ENCODE data around the gene IPCEF1. TPM values are rescaled to one million over a fixed set of nuclear protein-coding genes. Genes with fewer than 3 reads are reported as not detected.
"Not testable (repeated sequence)": the region's sequence is repeated elsewhere in the genome, so short reads cannot be mapped to it uniquely, and the experiment has no call there.

Gene IPCEF1
- total RNA-seq, 1 donor, result 0.54 TPM

- H3K4me3 ChIP-seq (ENCODE audit: low read depth, low read length), result no peak overlapping the region
- TF ChIP-seq CTCF (IDR thresholded peaks at IDR 0.05; ENCODE audit: insufficient read depth, low read length), result no peak
- DNase-seq (ENCODE audit: low read depth), result no peak
Measured at GRCh38 chr6:154306696-154307095, 49.9 kb downstream of the IPCEF1 start.

GRCh38 chr6:154304191-154304590 lies 52.4 kb downstream of the IPCEF1 start:
- H3K4me3 ChIP-seq (ENCODE audit: low read depth, low read length), result no peak overlapping the region
- DNase-seq (ENCODE audit: low read depth), result no peak
- TF ChIP-seq CTCF (IDR thresholded peaks at IDR 0.05; ENCODE audit: insufficient read depth, low read length), result no peak

DNA sequence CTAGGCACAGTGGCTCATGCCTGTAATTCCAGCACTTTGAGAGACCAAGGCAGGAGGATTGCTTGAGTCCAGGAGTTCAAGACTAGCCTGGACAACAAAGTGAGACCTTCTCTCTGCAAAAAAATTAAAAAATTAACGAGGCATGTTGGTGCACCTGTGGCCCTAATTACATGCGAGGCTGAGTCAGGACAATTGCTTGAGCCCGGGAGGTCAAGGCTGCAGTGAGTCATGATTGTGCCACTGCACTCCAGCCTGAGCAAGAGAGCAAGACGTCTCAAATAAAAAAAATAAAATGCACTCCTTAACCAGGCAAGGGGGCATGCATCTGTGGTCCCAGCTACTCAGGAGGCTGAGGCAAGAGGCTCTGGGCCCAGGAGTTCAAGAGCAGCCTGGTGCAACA lies 53.0 kb downstream of the IPCEF1 start:
- not testable (repeated sequence) for DNase-seq (ENCODE audit: low read depth); H3K4me3 ChIP-seq (ENCODE audit: low read depth, low read length)

GRCh38 chr6:154301839-154302752 lies 54.5 kb downstream of the IPCEF1 start:
- DNase-seq (ENCODE audit: low read depth), result peak; percentile 40
- H3K4me3 ChIP-seq (ENCODE audit: low read depth, low read length), result no peak overlapping the region
- no peak for TF ChIP-seq CTCF (IDR thresholded peaks at IDR 0.05; ENCODE audit: insufficient read depth, low read length)

DNA sequence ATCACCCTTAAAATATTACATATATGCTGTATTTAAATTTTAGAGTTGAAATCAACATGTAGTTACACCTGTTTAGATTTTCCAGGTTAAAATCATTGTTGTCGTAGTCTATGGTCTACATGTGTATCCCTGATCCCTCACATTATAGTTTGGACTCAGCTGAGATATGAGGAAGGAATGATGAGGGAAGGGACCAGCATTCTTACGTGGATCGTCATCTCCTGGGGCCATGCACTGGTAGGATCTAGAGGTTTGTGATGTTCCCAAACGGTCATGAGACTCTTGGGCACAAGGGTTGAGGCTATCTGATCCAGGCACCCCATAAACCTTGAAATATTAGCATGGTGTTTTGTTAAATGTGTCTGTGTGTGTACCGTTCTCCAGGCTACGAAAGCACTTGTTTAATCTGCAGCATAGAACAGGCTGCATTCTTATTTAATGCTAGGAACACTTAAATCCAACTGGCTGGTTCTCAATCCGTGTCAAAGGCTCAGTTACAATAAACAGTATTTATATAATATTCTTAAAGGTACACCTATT lies 55.4 kb downstream of the IPCEF1 start:
- no peak for TF ChIP-seq CTCF (IDR thresholded peaks at IDR 0.05; ENCODE audit: insufficient read depth, low read length)
- H3K4me3 ChIP-seq (ENCODE audit: low read depth, low read length), result no peak overlapping the region
- DNase-seq (ENCODE audit: low read depth), result no peak

GRCh38 chr6:154298297-154298696 lies 58.3 kb downstream of the IPCEF1 start:
- TF ChIP-seq CTCF (IDR thresholded peaks at IDR 0.05; ENCODE audit: insufficient read depth, low read length), result no peak
- no peak overlapping the region for H3K4me3 ChIP-seq (ENCODE audit: low read depth, low read length)
- DNase-seq (ENCODE audit: low read depth), result peak; percentile 59

DNA sequence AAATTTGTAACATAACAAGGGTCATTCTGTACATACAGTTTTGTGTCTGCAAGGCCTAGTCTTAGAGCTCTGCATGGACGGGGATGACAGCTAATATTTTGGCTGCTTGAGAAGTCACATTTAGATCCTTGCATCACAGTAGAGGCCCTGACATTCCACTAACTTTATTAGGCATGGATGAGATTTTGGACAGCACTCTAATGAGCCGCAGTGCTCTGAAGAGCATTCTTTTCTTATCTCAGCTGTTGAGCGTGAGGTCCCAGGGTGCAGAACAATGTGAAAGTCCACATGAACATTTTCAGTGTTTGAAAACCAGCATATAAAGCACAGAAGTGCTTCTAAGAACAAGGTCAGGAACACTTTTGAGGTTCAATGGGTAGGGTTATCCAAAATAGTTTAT lies 58.9 kb downstream of the IPCEF1 start:
- TF ChIP-seq CTCF (IDR thresholded peaks at IDR 0.05; ENCODE audit: insufficient read depth, low read length), result no peak
- H3K4me3 ChIP-seq (ENCODE audit: low read depth, low read length), result no peak overlapping the region
- DNase-seq (ENCODE audit: low read depth), result peak; percentile 75

Measured in fibroblast of the aortic adventitia (primary cell).